ENCODE results near the gene GRID1.

The GRID1 gene

DNA sequence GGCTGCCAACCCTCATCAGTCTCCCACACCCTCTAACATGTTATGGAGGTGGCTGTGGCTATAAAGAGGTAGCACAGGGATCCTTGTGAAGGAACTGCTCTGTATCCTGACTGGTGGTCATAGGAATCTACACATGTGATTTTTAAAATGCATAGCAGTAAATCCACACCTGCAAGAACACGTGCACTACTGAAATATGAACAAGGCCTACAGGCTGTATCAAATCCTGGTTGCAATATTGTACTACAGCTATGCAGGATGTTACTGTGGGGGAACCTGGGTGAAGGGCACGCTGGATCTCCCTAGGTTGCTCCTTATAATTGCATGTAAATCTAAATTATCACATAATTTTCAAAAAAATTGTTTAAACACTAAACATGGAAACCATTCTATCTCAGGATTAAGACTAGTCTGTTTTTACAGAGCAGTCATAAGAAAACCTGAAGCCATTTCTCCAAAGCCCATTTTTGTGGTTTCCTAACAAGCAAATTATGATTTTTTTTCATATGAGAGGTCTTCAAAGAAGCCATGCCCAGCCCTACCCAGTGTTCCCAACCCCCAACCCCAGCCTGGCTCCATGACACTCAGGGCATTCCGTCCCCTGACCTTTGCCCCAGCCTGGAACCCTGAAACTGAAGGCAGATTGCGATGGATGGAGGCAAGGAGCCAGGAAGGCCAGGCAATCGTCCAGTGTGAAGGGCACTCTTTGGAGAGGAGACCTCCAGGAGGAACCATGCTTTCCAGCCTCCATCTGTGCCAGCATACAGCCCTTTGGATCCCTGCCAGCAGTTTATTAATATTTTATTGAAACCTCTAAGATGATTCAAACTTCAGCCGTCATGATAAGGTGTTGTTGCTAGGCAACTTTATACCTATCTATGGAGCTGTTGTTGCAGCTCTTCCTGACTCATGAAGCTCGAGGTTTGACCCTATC is 161.0 kb downstream of the GRID1 start:
- DNase-seq = no peak

- peak in 1 of 14 donors; percentile 31 for DNase-seq
Measured at GRCh38 chr10:86204421-86205305, 161.9 kb downstream of the GRID1 start.

DNA sequence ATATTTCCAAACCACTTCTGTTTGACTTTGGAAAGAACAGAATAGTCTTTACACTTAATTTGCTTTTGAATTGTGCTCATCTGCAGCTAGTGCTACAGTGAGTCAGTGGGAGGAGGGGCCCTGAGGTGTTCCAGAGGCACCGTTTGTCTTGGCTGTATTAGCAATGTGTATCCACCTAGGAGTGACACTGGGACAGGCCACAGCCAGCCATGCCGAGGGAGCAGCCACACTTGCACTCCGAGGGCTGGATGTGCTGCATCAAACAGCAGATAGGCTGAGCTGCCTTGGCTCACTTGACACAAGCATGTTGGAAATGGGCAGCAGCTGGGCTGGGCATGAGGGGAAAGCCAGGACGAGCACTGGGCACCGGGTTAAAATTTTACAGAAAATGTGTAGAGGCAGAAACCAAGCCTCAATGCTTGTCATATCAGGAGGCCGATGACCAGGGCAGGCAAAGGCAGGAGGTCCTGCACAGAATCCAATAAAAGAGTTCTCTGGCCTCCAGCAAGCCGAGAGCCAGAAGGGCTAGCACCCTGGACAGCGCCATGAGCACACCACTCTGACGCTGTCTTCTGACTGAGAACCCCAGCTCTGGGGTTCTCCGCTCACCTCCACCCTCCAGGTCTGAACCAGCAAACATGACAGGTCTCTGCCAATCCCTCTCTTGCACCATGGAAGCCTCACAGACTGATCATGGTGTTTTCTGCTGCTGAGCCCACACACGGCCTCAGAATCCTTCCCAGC is 163.3 kb downstream of the GRID1 start:
- no peak for DNase-seq

- no peak for DNase-seq
Measured at GRCh38 chr10:86202226-86202735, 164.3 kb downstream of the GRID1 start.

DNA sequence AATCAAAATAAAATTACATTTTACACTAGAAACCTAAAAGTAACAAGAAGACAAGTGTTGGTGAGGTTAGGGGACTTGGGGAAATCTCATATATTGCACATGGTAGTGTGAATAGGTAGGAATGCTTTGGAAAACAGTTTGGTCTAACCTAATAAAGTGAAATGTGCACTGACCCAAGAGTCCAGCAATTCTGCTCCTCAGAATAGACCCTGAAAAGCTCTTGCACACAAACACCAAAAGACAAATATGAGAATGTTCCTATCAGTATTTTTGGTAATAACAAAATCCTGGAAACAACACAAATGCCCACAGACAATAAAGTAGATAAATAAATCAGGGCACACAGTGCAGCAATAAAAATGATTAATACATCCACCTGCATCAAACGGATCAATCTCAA is 165.7 kb downstream of the GRID1 start:
- DNase-seq = no peak

- DNase-seq = no peak
Measured at GRCh38 chr10:86200269-86200668, 166.3 kb downstream of the GRID1 start.

DNA sequence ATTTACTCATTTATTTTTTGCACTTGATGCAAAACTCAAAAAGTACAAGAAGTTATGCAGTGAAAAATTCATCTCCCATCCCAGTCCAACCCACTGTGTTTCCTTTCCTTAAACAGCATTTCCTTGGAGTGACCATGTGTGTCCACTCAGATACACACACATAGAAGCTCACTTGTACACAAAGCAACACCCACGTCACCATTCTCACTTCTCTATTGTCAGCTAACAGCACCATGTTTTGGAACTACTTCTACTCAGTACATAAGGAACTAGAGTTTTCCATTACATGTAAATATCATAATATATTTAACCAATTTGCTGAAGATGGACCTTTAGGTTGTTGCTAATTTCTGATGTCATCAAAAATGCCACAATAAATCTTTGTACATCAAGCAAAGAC is 167.6 kb downstream of the GRID1 start:
- DNase-seq = no peak

DNA sequence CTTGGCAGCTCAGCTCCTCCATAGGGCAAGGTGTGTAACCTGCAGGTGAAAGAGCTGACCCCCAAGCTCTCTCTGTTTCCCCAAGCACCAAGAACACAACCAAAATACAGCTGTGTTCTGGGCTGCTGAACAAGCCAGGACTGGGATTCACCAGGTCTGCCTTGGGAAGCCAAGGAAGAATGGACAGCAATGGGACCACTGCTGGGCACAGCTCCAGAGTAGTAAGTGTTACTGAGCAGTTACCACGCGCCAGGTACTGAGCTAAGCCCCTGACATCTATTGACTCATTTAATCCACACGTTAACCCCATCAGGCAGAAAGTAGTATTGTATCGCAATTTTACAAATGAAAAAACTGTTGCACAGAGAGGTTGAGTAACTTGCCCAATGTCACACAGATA is 168.3 kb downstream of the GRID1 start:
- DNase-seq = no peak

DNA sequence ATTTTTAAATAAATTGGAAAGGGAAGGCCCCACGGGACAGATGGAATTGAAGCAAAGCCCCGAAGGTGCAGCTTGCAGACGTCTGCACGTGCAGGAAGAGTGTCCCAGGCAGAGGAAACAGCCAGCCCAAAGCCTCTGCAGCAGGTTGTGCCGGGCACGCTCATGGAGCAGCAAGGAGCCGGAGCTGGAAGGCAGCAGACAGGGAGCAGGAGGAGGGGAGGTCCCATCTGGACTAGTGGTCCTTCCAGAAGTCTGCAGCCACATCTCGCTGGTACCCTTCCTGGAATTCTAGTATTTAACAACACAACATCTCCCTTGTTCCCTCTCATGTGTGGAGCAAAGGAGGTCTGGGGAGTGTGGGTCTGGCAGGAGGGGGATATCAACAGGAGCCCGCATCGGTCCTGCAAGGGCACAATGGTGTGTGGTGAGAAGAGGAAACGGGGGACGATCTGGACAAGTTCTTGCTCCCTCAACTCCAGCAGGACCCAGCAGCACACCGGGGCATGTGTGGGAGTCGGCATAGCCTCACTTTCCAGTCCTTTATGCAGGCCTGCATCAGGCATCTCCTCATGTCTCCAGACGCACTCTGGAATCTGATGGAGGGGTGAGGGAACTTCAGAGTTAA is 169.3 kb downstream of the GRID1 start:
- DNase-seq = no peak

DNA sequence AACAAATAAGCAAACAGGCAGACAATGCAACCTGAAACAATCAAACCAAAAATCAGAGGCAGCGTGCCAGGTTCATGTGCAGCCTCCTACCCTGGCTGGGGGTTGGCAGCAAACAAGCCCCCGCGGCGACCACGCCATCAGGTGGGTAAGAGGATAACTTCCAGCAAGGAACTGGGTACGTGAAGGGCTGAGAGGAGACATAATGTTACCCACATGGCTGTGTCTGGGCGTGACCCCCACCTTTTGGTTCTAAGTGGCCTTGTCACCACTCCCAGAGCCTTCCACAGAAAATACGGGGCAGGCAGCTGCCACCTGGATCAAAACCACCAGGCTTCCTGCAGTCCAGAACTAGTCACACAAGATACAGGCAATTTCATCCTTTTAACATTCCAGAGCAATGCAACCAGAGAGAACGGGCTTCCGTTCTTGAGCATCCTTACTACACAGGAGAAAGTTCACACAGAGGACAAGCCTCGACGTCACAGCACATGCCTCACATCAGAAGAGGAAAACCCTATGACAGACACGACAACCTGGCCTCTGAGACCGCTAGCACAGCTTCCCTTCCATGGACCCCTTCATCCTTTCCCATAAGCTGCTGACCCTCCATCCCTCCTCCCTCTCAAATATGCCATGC is 171.0 kb downstream of the GRID1 start:
- no peak for DNase-seq

GRCh38 chr10:86194684-86195083 is 171.9 kb downstream of the GRID1 start:
- DNase-seq = no peak

DNA sequence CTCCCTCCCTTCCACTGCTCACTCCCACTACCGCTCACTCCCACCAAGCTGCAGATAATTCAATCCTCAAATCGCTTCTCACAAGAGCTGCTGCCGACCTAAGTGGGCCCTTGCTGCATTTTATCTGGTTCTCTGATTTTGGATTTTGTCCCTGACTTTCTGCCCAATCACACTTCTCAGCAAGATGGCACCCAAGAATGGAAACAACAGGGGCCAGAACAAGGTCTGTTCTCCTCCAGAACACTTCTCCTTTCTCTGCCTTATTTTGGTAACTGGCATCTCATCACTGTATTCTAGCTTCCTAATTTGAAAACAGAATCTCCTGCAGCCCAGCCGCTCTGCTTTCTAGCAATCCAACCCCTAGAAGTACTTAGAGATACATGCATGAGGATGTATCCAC is 172.8 kb downstream of the GRID1 start:
- no peak for DNase-seq

DNA sequence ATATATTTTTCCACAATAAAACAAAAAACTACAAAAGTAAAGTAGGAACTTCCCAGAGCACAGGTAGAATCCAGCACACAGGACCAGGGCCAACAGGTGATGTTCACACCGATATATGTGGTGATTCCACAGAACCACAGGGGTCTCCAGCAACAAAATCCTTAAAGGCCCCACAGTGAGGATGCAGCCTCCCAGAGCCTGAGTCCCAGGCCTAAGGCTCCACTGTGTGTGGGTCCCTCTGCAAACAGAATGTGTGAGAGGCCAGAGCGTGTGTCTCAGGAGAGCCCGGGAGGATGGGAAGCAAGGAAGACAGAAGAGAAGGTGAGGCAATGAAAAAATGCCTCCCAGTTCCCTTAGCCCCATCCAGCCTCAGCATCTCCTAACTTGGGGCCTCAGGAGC is 173.9 kb downstream of the GRID1 start:
- DNase-seq = no peak

GRCh38 chr10:86192147-86192546 is 174.4 kb downstream of the GRID1 start:
- DNase-seq = no peak

DNA sequence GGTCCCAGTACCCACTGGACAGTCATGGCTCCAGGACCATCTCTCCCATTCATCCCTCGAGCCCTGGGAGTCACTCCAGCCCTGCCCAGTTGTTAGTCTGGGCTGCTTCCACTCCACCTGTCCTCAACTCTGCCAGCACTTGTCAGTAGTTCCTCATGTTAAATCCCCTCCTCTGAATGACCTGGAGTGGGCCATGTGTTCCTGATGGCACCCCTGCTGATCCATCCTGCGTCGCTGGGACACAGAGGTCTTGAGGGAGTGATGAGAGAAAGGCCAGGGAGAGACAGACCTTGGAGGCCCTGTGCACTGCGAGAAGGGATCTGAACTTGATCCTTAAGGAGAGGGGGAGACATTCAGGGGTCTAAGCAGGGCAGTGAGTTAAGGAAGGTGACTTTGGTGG is 174.9 kb downstream of the GRID1 start:
- DNase-seq = no peak

DNA sequence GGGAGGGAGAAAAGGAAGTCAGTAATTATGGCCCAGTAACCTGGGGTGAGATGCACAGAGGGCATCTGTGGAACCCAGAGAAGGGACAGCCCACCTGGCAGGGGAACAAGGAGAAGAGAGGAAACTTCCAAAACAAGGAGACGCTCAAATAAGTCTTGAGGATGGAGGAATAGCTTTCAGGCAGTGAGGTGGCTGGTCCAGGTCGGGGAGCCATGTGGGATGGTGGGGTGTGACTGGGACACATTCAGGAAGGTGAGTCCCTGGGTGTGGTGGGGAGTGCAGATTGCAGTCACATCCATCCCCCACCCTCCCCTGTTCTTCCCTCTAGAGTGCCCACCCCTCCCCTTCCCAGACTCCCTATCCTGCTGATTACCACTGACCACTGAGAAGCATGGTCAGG is 175.4 kb downstream of the GRID1 start:
- no peak for DNase-seq

- no peak for DNase-seq
Measured at GRCh38 chr10:86190291-86190690, 176.3 kb downstream of the GRID1 start.

- no peak for DNase-seq
Measured at GRCh38 chr10:86189891-86190290, 176.7 kb downstream of the GRID1 start.

- DNase-seq = no peak
Measured at GRCh38 chr10:86188796-86189558, 177.6 kb downstream of the GRID1 start.

- DNase-seq = peak in 9 of 14 donors; percentile 21 to 62 (median 48)
Measured at GRCh38 chr10:86188326-86188725, 178.3 kb downstream of the GRID1 start.
